Measurements from ENCODE around the gene AGXT. TPM values are rescaled to one million over a fixed set of nuclear protein-coding genes. Genes with fewer than 3 reads are reported as not detected.

The AGXT gene
- total RNA-seq, 4 donors from 2014 or later, result not detected

DNA sequence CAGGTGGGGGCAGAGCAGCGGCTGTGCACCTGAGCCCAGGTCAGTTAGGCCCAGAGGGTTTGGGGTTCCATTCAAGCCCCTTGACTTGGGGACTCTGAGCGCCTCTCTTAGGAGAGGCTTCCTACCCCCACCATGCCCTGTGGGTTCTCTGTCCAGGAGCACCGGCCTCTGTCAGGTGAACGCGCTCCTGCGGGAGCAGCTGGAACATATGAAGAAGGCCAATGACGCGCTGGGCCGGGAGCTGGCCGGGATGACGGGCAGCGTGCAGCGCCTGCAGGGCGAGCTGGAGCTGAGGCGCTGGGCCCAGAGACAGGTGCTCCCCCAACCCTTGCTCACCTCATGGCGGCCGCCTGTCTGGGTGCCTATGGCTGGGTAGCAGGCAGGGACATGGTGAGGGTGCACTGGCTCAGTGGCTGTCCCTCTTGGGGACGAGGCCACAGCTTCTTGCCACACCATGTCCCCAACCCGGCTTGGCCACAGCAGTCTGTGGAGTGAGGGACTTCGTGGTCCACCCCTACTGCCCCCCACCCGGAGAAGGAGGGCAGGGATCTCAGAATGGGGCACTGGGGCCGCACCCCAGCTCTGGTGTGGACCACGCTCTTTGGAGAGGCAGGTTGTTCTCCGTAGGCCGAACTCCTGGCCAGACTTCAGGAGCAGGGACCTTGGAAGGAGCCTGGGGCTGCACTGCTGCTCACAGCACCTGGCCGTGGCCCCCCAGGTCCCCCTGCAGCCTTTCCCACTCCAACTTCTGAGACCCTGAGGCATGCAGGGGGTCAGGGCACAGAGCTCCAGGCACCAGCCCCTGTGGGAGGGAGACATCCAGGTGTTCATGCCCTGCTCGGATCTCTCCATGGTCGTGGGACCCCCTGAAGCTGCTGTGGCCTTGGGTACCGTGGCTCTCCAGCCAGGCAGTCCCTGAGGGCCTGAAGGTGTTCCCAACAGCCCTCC is 57.2 kb downstream of the AGXT start:
- Histone ChIP-seq H3K4me1 (peaks cover 14 to 27% (median 17%) of the 10 kb centered on the region in 3 donors), H3K36me3 (no peaks in the 10 kb centered on the region), H3K9me3 (no peaks in the 10 kb centered on the region), H3K27me3 (peaks cover 0 to 10% (median 0%) of the 10 kb centered on the region in 4 donors), H3K27ac (no peak overlapping the region), H3K4me3 (no peak overlapping the region)
- 93% methylated on average over 3 of the region's 29 CpGs; no CpG with 5 or more reads in 1 of the 2 donors for WGBS, 2 donors
- intact Hi-C loops (cut with DNase I), result no loop called here
- DNase-seq, result no peak
- no peak for TF ChIP-seq POLR2A (IDR thresholded peaks at IDR 0.05)
- TF ChIP-seq, protein P1, sequence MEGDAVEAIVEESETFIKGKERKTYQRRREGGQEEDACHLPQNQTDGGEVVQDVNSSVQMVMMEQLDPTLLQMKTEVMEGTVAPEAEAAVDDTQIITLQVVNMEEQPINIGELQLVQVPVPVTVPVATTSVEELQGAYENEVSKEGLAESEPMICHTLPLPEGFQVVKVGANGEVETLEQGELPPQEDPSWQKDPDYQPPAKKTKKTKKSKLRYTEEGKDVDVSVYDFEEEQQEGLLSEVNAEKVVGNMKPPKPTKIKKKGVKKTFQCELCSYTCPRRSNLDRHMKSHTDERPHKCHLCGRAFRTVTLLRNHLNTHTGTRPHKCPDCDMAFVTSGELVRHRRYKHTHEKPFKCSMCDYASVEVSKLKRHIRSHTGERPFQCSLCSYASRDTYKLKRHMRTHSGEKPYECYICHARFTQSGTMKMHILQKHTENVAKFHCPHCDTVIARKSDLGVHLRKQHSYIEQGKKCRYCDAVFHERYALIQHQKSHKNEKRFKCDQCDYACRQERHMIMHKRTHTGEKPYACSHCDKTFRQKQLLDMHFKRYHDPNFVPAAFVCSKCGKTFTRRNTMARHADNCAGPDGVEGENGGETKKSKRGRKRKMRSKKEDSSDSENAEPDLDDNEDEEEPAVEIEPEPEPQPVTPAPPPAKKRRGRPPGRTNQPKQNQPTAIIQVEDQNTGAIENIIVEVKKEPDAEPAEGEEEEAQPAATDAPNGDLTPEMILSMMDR (IDR thresholded peaks at IDR 0.05), result no peak

DNA sequence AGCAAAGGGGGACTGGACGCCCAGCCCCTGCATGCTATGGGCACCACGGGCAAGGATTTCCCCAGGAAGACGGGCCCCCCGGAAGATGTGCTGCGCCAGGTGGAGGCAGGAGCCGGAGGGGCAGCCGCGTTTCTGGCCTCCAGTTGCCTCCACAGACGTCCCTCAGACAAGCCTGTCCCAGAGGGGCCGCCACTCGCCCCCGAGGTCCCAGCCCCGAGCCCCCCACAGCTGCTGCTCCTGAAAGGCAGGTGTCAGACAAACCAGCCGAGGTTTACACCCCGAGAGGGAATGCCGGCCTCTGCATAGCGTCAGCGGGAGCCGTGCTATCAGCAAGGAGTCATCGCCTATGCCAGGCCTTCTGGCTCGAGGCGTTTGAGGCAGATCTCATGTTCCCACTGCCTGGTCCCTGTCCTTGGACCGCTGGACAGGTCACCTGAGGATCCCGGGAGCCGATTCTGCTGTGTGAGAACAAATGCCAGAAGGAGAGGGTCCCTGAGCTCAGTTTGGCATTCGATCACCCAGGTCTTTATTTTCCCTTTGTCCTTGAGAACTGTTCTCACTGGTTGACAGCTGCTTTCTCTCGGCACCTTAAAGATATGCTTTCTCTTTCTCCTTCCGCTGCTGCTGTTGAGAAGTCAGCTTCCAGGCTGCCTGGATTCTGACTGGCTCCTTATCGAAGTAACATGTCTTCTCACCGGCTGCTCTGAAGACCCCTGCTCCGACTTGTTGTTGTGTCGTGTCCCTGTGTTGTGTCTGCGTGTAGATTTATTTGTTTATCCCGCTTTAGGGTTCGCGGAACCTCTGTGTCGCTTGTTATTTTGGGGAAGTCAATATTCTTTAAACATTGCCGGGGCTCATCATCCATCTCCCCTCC is 58.1 kb downstream of the AGXT start:
- 56 to 63% methylated on average over 15 to 20 of the region's 38 CpGs for WGBS, 2 donors
- Histone ChIP-seq H3K4me1 (peaks cover 5 to 18% (median 8%) of the 10 kb centered on the region in 3 donors), H3K9me3 (no peaks in the 10 kb centered on the region), H3K27me3 (peaks cover 0 to 14% (median 0%) of the 10 kb centered on the region in 4 donors), H3K36me3 (no peaks in the 10 kb centered on the region), H3K27ac (peak overlapping the region in 1 of 4 donors; percentile 3), H3K4me3 (peak overlapping the region in 2 of 4 donors; percentile 3 to 44)
- no peak for DNase-seq
- intact Hi-C loops (cut with DNase I), result no loop called here
- no peak for TF ChIP-seq POLR2A (IDR thresholded peaks at IDR 0.05)
- TF ChIP-seq, protein P1 (IDR thresholded peaks at IDR 0.05), result no peak

DNA sequence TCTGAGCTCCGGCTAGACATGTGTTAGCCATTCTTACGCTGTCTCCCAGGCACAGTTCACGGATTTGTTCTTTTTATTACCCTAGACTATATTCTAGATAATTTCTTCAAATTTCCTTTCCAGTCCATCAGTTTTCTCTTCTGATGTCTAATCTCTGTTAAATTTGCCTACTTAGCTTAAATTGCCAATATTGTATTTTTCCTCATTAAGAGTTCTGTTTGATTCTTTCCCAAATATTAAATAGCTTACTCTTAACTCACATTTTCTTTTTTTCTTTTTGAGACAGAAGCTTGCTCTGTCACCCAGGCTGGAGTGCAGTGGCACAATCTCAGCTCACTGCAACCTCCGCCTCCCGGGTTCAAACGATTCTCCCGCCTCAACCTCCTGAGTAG is 58.8 kb downstream of the AGXT start:
- no peak for DNase-seq
- WGBS, 2 donors, result 71 to 84% methylated on average over 7 of the region's 7 CpGs
- Histone ChIP-seq H3K27me3 (peaks cover 0 to 14% (median 0%) of the 10 kb centered on the region in 4 donors), H3K4me1 (peaks cover 0 to 12% (median 3%) of the 10 kb centered on the region in 3 donors), H3K4me3 (peak overlapping the region in 1 of 4 donors; percentile 44), H3K36me3 (no peaks in the 10 kb centered on the region), H3K27ac (no peak overlapping the region), H3K9me3 (no peaks in the 10 kb centered on the region)
- TF ChIP-seq, protein P1 (IDR thresholded peaks at IDR 0.05), result no peak
- no peak for TF ChIP-seq POLR2A (IDR thresholded peaks at IDR 0.05)
- intact Hi-C loops (cut with DNase I), result no loop called here

DNA sequence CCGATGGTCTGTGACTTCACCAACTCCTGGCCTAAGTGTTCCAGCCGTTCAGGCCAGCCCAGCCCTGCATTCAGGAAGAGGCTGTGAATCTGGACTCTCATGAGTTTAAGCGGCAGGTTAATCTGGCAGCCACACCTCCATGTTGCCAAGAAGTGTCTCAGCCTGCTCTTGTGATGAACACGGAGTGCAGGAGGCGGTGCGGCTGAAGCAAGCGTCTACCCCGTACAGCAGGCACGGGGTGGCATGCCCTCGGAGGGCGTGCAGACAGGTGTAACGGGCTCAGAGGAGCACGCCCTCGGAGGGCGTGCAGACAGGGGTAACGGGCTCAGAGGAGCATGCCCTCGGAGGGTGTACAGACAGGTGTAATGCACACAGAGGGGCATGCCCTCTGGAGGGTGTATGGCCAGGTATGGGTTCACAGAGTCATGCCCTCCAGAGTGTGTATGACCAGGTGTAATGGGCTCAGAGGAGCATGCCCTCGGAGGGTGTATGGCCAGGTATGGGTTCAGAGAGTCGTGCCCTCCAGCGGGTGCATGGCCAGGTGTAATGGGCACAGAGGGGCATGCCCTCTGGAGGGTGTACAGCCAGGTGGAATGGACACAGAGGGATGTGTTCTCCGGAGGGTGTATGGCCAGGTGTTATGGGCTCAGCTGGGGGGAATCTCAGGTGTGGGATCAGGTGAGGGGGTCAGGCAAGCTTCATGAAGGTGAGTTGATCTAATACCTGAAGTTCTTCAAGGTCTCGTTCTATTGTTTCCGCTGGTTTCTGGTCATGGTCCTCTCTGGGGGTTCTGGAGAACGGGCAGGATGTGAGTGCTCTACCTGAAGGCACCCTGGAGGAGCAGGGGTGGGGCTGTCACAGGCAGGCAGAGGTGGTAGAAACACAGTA is 60.1 kb downstream of the AGXT start:
- no peak for DNase-seq
- H3K27me3 ChIP-seq, result peaks cover 0 to 22% (median 0%) of the 10 kb centered on the region in 4 donors
- H3K9me3 ChIP-seq, result no peaks in the 10 kb centered on the region
- TF ChIP-seq, protein P1 (IDR thresholded peaks at IDR 0.05), result no peak
- TF ChIP-seq POLR2A (IDR thresholded peaks at IDR 0.05), result no peak
- H3K4me1 ChIP-seq, result peaks cover 0 to 5% (median 3%) of the 10 kb centered on the region in 3 donors
- H3K36me3 ChIP-seq, result no peaks in the 10 kb centered on the region
- intact Hi-C loops (cut with DNase I), result no loop called here
- no peak overlapping the region for H3K4me3 ChIP-seq
- no peak overlapping the region for H3K27ac ChIP-seq
- WGBS, 2 donors, result 68 to 89% methylated on average over 16 to 20 of the region's 24 CpGs

Measured in esophagus squamous epithelium (tissue), 5 donors.